IPS-18a (cell line): Measurements from ENCODE around the gene TMEM219.

Source experiments
- H3K27ac ChIP-seq: one replicate; pipeline ENCODE4 v1.5.1; 2013; ENCODE audit warnings: low read length
- H3K27me3 ChIP-seq: one replicate; pipeline ENCODE4 v1.6.1; 2013; ENCODE audit warnings: mild to moderate bottlenecking, low read length; ENCODE audit not compliant: control insufficient read depth, insufficient read depth
- H3K36me3 ChIP-seq: one replicate; pipeline ENCODE4 v1.6.1; 2013; ENCODE audit warnings: low read depth, low read length; ENCODE audit not compliant: control insufficient read depth
- H3K4me1 ChIP-seq: one replicate; pipeline ENCODE4 v1.6.1; 2013; ENCODE audit warnings: low read depth, low read length; ENCODE audit not compliant: control insufficient read depth
- H3K4me3 ChIP-seq: one replicate; pipeline ENCODE4 v1.5.1; 2013; ENCODE audit warnings: low read length
- H3K9ac ChIP-seq: one replicate; pipeline ENCODE4 v1.6.1; 2013; ENCODE audit warnings: mild to moderate bottlenecking, low read length, moderate library complexity
- H3K9me3 ChIP-seq: one replicate; pipeline ENCODE4 v1.6.1; 2013; ENCODE audit warnings: low read depth, low read length; ENCODE audit not compliant: control insufficient read depth

The TMEM219 gene

GRCh38 chr16:30004424-30004776 lies 42.5 kb downstream of the TMEM219 start:
- H3K4me3 ChIP-seq: no peak overlapping the region
- peaks cover 2% of the 10 kb centered on the region for H3K27me3 ChIP-seq
- H3K9me3 ChIP-seq: no peaks in the 10 kb centered on the region
- H3K4me1 ChIP-seq: peaks cover 8% of the 10 kb centered on the region
- H3K27ac ChIP-seq: no peak overlapping the region
- H3K36me3 ChIP-seq: no peaks in the 10 kb centered on the region
- no peak overlapping the region for H3K9ac ChIP-seq

- Histone ChIP-seq H3K4me1 (peaks cover 8% of the 10 kb centered on the region), H3K27ac (no peak overlapping the region)
Observed at GRCh38 chr16:30004811-30005242, 42.9 kb downstream of the TMEM219 start.

GRCh38 chr16:30005341-30006094 lies 43.6 kb downstream of the TMEM219 start:
- Histone ChIP-seq H3K36me3 (no peaks in the 10 kb centered on the region), H3K4me1 (peaks cover 5% of the 10 kb centered on the region), H3K9me3 (no peaks in the 10 kb centered on the region), H3K27me3 (peaks cover 13% of the 10 kb centered on the region), H3K9ac (no peak overlapping the region), H3K27ac (no peak overlapping the region), H3K4me3 (no peak overlapping the region)

More at GRCh38 chr16:30004811-30005242, 42.9 kb downstream of the TMEM219 start:
- Histone ChIP-seq H3K36me3 (no peaks in the 10 kb centered on the region), H3K9me3 (no peaks in the 10 kb centered on the region), H3K9ac (no peak overlapping the region), H3K4me3 (no peak overlapping the region), H3K27me3 (peaks cover 7% of the 10 kb centered on the region)

- no peak overlapping the region for H3K27ac ChIP-seq
- H3K36me3 ChIP-seq: no peaks in the 10 kb centered on the region
- peaks cover 15% of the 10 kb centered on the region for H3K27me3 ChIP-seq
- H3K9ac ChIP-seq: no peak overlapping the region
- no peaks in the 10 kb centered on the region for H3K9me3 ChIP-seq
- H3K4me1 ChIP-seq: peaks cover 4% of the 10 kb centered on the region
- H3K4me3 ChIP-seq: no peak overlapping the region
Observed at GRCh38 chr16:30006095-30006473, 44.2 kb downstream of the TMEM219 start.

GRCh38 chr16:30006659-30007377 lies 44.9 kb downstream of the TMEM219 start:
- Histone ChIP-seq H3K36me3 (no peaks in the 10 kb centered on the region), H3K4me3 (no peak overlapping the region), H3K27me3 (peaks cover 19% of the 10 kb centered on the region), H3K9ac (no peak overlapping the region), H3K9me3 (no peaks in the 10 kb centered on the region), H3K27ac (no peak overlapping the region), H3K4me1 (peaks cover 4% of the 10 kb centered on the region)

- H3K9ac ChIP-seq: no peak overlapping the region
- peaks cover 25% of the 10 kb centered on the region for H3K27me3 ChIP-seq
- no peaks in the 10 kb centered on the region for H3K9me3 ChIP-seq
- no peak overlapping the region for H3K27ac ChIP-seq
- H3K4me3 ChIP-seq: no peak overlapping the region
- no peaks in the 10 kb centered on the region for H3K36me3 ChIP-seq
- H3K4me1 ChIP-seq: peaks cover 4% of the 10 kb centered on the region
Observed at GRCh38 chr16:30007378-30007895, 45.6 kb downstream of the TMEM219 start.

GRCh38 chr16:30009085-30009862 lies 47.4 kb downstream of the TMEM219 start:
- H3K9ac ChIP-seq: no peak overlapping the region
- H3K36me3 ChIP-seq: no peaks in the 10 kb centered on the region
- peaks cover 4% of the 10 kb centered on the region for H3K4me1 ChIP-seq
- H3K4me3 ChIP-seq: no peak overlapping the region
- no peak overlapping the region for H3K27ac ChIP-seq
- H3K9me3 ChIP-seq: no peaks in the 10 kb centered on the region
- H3K27me3 ChIP-seq: peaks cover 25% of the 10 kb centered on the region

GRCh38 chr16:30009990-30010843 lies 48.3 kb downstream of the TMEM219 start:
- Histone ChIP-seq H3K4me1 (peaks cover 4% of the 10 kb centered on the region), H3K36me3 (no peaks in the 10 kb centered on the region), H3K27me3 (peaks cover 25% of the 10 kb centered on the region), H3K9ac (no peak overlapping the region), H3K4me3 (peak overlapping the region; percentile 74), H3K9me3 (no peaks in the 10 kb centered on the region), H3K27ac (no peak overlapping the region)

- Histone ChIP-seq H3K9me3 (no peaks in the 10 kb centered on the region), H3K4me1 (peaks cover 4% of the 10 kb centered on the region), H3K27me3 (peaks cover 25% of the 10 kb centered on the region), H3K27ac (no peak within 1 kb of the TSS), H3K9ac (no peak within 1 kb of the TSS), H3K4me3 (peak within 1 kb of the TSS; percentile 74), H3K36me3 (no peaks in the 10 kb centered on the region)
Observed at GRCh38 chr16:30010844-30011713, 49.2 kb downstream of the TMEM219 start, which contains the start of gene DOC2A. DOC2A (minus strand) TSS chr16:30011027; CDS start chr16:30010222, 805 bp downstream.
